HG03108 (cell line): ENCODE measurements around the gene ULK4.
A peak's percentile ranks its signal among the peaks of the same experiment; 100 is the strongest.
"Not testable (repeated sequence)": the region's sequence is repeated elsewhere in the genome, so short reads cannot be mapped to it uniquely, and the experiment has no call there.

ENCODE experiments used
- ATAC-seq: cut with Tn5 transposase; IDR thresholded peaks from one replicate; pipeline ENCODE4 v1.9.1; 2021; ENCODE audit warnings: moderate library complexity; ENCODE audit not compliant: unreplicated experiment

ULK4 gene

GRCh38 chr3:41508063-41508696 lies 453.7 kb downstream of the ULK4 start:
- no peak for ATAC-seq

GRCh38 chr3:41507336-41508062 lies 454.4 kb downstream of the ULK4 start:
- no peak for ATAC-seq

GRCh38 chr3:41503998-41504623 lies 457.8 kb downstream of the ULK4 start:
- no peak for ATAC-seq

DNA sequence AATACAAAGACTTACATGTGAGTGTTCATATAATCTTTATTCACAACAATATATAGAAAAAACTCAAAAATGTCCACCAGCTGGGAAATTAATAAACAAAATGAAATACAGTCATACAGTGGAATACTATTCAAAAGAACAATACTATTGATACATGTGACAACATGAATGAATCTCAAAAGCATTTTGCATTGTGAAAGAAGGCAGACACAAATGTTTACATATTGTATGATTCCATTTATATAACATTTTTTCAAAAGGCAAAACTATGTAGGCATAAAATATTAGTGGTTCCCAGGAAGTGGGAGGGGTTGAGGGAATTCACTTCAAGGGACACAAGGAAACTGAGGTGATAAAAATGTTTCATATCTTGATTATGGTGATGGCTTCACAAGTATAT lies 459.4 kb downstream of the ULK4 start:
- ATAC-seq = no peak

DNA sequence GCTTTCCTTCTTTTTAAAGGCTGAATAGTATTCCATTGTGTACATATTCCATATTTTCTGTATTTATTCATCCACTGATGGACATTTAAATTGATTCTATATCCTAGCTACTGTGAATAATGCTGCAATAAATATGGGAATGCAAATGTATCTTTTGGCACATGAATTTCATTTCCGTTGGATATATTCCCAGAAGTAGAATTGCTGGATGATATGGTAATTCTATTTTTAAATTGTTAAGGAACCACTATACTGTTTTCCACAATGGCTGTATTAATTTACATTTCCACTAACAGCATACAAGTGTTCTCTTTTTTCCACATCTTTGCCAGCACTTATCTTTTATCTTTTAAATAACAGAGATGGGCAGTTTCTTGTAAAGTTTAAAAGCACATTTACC lies 459.9 kb downstream of the ULK4 start:
- ATAC-seq = no peak

DNA sequence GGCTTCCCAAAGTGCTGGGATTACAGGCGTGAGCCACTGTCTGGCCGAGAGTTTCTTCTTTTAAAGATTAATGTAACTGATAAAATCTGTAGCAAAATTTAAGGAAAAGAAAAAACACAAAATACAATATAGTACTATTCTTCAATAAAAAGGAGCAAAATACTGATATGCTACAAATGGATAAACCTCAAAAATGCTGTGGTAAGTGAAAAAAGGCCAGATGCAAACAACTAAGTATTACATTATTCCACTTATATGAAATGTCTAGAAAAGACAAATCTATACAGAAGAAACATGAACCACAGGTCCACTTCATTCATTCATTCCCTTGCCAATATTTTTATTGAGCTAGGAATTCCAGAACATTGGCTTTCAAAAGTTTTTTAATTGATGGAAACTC lies 463.1 kb downstream of the ULK4 start:
- no peak for ATAC-seq

GRCh38 chr3:41490360-41490759 lies 471.5 kb downstream of the ULK4 start:
- ATAC-seq = no peak

- ATAC-seq = no peak
Observed at GRCh38 chr3:41489231-41489630, 472.7 kb downstream of the ULK4 start.

DNA sequence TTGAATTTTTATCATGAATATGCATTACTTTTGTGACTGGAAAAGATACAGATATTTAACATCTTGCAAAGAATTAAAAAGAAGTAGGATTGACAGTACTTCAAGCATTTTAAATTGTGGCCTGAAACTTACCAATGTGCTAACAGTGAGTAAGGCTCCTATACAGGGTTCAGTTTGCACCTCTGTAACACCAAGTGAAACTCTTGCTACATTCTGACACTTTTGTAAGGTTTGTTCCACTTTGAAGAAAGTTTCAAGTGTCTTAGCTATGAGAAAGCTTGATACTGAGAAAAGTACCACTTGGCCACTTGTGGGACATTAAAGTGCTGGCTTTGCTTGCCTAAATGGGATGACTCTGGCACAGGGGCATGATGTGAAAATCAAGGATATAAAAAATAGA lies 473.4 kb downstream of the ULK4 start:
- ATAC-seq = no peak

GRCh38 chr3:41485484-41485883 lies 476.4 kb downstream of the ULK4 start:
- no peak for ATAC-seq

- no peak for ATAC-seq
Observed at GRCh38 chr3:41482134-41482533, 479.8 kb downstream of the ULK4 start.

DNA sequence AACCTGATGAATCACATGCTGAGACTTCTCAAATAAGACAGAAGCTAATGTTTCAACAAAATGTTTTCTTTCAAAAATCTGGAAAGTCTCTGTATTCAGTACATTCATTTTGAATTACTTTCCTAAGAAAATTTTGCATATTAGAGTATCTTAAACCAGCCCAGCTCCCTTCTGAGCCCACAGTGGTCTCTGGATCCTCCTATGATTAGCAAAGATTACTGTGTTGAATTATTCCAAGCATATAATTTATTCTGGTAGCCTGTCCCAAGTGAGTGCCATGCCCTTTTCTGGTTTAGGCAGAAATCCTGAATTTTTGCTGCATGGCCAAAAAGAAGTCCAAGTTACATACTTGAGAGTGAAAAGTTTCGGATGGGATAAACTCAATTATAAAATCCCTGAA lies 483.6 kb downstream of the ULK4 start:
- ATAC-seq = no peak

DNA sequence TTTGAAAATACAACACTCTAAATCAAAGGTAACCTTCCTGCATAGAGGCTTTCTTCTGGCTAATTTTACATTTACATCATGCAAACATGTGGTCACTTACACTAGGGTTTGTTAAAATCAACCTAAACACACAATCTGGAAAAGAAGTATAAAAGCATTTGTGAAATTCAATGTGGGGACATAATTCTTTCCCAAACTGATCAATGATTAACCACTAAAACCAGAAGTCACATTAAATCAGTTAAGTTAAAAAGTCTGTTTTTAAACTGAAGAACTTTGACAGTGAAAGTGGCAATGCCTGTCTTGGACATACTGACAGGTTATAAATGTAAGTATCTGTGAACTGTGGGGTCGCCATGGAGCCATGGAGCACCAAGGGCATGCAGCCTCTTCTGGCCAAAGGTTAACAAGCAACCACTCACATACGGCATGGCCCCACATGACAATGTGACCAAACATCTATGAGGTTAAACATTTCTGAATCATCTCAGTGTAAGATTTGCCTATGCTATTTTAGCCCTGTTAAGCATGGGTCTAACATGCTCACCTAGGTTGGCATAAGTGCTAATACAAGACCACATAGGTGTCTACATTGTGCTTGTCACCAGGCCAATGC lies 484.4 kb downstream of the ULK4 start:
- peak; percentile 69 for ATAC-seq

DNA sequence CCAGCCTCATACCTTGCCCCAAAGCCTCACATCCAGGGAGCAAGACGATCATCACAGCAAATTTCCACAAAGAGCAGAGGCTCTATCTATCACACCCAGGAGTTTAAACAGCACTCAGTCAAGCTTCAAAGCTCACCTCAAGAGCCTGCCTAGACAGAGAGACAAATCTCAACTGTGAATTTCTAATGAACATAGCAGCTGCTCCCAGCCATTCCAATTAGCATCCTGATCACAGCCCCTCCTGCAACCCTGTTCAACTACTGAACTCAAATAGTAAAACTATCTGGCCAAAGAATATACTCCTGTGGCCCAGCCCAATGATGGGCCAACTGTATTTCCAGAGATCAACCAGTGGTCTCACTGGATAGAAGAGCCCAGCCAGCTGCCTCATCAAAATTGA lies 492.8 kb downstream of the ULK4 start:
- no peak for ATAC-seq

DNA sequence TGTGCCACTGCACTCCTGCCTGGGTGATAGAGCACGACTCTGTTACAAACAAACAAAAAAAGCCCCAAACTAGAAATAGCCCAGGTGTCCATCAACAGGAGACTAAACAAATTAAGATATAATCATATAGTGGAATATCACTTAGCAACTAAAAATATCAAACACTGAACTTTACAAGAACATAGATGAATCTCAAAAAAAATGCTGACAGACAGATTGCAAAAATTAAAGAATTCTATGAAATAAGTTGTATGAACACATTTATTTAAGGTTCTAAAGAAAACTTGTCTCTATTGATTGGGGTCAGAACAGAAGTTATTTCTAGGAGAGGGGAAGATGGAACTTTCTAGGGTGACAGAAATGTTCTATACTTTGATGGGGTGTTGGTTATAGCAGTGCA lies 494.4 kb downstream of the ULK4 start:
- no peak for ATAC-seq

DNA sequence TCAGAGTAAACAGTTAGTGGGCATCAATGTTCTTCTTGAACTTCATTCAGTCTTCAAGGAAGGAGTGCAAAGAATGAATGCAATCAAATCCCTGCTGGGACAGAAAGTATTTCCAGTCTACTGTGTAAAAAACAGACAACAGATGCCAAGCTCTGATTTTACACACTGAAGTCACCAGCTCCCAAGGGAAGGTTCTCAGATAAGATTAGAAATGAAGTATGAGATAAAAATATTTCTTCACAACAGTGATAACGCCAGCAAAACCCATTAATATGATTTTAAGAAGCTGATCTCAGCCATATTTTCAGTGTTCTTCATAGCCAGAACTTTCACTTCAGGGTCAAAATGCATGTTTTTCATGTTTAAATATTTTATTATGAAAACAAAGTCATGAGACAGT lies 497.0 kb downstream of the ULK4 start:
- ATAC-seq = no peak

DNA sequence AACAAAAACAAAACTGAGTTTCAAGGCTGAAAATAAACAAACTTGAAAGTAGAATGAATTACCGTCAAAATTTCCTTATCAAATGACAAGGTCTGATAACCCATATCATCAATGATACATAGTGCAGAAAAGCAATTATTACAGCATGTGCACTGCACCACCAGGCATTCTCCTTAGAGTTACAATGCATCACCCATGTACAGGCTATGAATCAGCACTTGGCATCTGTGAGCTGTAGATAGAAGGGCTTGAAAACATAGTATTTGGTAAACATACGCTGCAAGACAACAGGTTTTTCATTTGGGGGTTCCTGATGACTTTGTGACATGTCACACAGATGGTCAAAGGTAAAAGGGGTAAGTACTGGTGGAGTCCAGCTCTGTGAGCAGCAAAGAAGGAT lies 497.5 kb downstream of the ULK4 start:
- ATAC-seq = no peak

- no peak for ATAC-seq
Observed at GRCh38 chr3:41462103-41462691, 499.7 kb downstream of the ULK4 start.

DNA sequence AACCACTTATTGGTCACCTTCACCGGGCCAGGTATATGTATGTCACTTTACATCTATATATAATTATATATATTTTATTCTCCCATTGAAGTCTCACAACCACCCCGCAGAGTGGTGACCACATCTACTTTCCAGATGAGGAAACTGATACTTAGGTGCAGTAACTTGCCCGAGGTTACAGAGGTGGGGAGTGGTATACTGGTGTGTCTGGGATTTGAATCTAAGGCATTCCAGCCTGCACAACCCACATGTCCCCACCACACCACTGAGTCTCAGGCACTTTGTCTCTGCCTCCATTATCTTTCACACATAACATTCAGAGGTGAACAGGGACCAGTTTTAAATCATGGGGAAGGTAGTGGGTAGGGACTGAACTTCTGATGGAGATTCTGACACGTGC lies 501.2 kb downstream of the ULK4 start:
- no peak for ATAC-seq

- ATAC-seq = no peak
Observed at GRCh38 chr3:41457176-41457575, 504.7 kb downstream of the ULK4 start.

DNA sequence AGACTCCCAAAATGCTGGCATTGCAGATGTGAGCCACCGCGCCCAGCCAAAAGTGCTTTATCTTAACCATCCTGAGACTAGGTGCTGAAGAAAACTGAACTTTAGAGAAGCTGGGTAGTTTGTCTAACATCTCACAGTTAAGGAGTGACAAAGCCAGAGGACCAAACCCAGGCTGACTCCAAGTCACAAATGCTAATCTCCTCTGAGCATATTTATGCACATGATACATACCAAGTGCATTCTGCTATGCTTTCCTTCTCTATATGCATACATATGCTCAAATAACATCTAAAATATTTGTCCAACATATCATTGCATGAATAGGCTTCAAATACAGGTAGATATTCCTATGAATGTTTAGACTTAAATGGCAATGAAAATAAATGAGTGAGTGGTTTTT lies 505.7 kb downstream of the ULK4 start:
- ATAC-seq = no peak

DNA sequence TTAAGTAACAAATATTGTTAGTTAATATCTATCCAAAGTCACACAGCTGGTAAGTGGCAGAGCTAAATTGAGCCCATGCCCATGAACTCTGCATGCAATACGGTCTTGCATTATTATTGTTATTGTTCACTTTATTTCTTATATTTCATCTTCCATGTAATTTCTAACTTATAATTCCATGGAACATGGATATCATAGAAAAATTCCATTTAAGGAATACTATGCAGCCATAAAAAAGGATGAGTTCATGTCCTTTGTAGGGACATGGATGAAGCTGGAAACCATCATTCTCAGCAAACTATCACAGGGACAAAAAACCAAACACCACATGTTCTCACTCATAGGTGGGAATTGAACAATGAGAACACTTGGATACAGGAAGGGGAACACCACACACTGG lies 508.3 kb downstream of the ULK4 start:
- not testable (repeated sequence) for ATAC-seq
